K562 (cell line): Measurements from ENCODE around the gene SH3TC1. TPM values are rescaled to one million over a fixed set of nuclear protein-coding genes. Genes with fewer than 3 reads are reported as not detected.

Experiments
- ATAC-seq: fragments of 200-7000 bp; cut with Tn5 transposase; 3 replicates; pipeline ENCODE4 v1.9.1; 2020; ENCODE audit warnings: moderate library complexity
- BruUV-seq: library from RNA; stranded (reverse); fragments of 400-500 nt; replicated peaks from 2 replicates; lab custom pipeline; 2021; lab: Mats Ljungman, UMichigan
- CTCF ChIA-PET: fragments of 300-600 bp; formaldehyde crosslinking; extraction: SDS; loops from one replicate; lab custom pipeline; 2021; ENCODE audit warnings: low intra/inter-chr PET ratio; lab: Yijun Ruan, JAX
- POLR2A ChIA-PET: fragments of 300-600, 350-650 bp; sonication (Branson Sonifier 250); formaldehyde crosslinking; extraction: SDS; loops from one replicate; lab custom pipeline; 2021; ENCODE audit warnings: antibody characterized with exemption, inconsistent platforms; lab: Yijun Ruan, JAX
- DNase-seq, 4 experiments: peaks; one replicate each; pipeline versions ENCODE4 v3.0.0 to v3.0.0-alpha.2; 2011 to 2018; ENCODE audit warnings: low spot score in 3 of 4, mixed read lengths in 3 of 4; ENCODE audit errors: extremely low read depth in 1 of 4
- FAIRE-seq: peaks from 2 replicates; lab custom pipeline; 2011; peaks lifted over from hg19 to GRCh38; lab: Jason Lieb, UNC
- H2AFZ ChIP-seq: 2 replicates; pipeline ENCODE4 v1.6.0; 2011; ENCODE audit warnings: low read depth, low read length, control low read depth, inconsistent platforms
- H3K27ac ChIP-seq: fragments of 200-600 bp; 3 replicates; pipeline ENCODE4 v1.8.0; 2011; ENCODE audit warnings: low read depth, mild to moderate bottlenecking, control low read depth, inconsistent platforms, low read length, moderate library complexity, mixed read lengths; ENCODE audit errors: extremely low read depth
- H3K27me3 ChIP-seq, 2 experiments: fragments of 300-600 bp in 1 of 2; 2 replicates in 1 of 2; 3 replicates in 1 of 2; pipeline versions ENCODE4 v1.6.0 to v1.8.0; 2011; ENCODE audit warnings: inconsistent platforms in 2 of 2, low read length in 2 of 2, mild to moderate bottlenecking in 1 of 2, mixed read lengths in 1 of 2, moderate library complexity in 1 of 2; ENCODE audit not compliant: control insufficient read depth in 2 of 2, insufficient read depth in 2 of 2
- H3K36me3 ChIP-seq: fragments of 300-600 bp; 3 replicates; pipeline ENCODE4 v1.8.0; 2011; ENCODE audit warnings: mild to moderate bottlenecking, low read length, inconsistent platforms; ENCODE audit not compliant: control insufficient read depth, insufficient read depth
- H3K4me1 ChIP-seq, 2 experiments: fragments of 200-600 bp in 1 of 2; replicated peaks in 1 of 2; 2 replicates in 1 of 2; 3 replicates in 1 of 2; pipeline versions ENCODE4 v1.5.1 to v1.8.0; 2011; ENCODE audit warnings: inconsistent platforms in 2 of 2, low read length in 2 of 2, mild to moderate bottlenecking in 1 of 2, mixed read lengths in 1 of 2, moderate library complexity in 1 of 2; ENCODE audit not compliant: control insufficient read depth in 2 of 2, insufficient read depth in 2 of 2
- H3K4me2 ChIP-seq: 2 replicates; pipeline ENCODE4 v1.6.1; 2011; ENCODE audit warnings: low read length, control low read depth, inconsistent platforms, mixed read lengths; ENCODE audit not compliant: insufficient read depth
- H3K4me3 ChIP-seq: fragments of 200-600 bp; sonication (generic), shearing (Covaris generic); 2 replicates; pipeline ENCODE4 v1.5.1; 2016; ENCODE audit warnings: control low read depth, inconsistent platforms
- H3K79me2 ChIP-seq: fragments of 200-600 bp; 3 replicates; pipeline ENCODE4 v1.8.0; 2011; ENCODE audit warnings: low read length, inconsistent platforms; ENCODE audit not compliant: control insufficient read depth, insufficient read depth
- H3K9ac ChIP-seq, 2 experiments: 2 replicates each; pipeline versions ENCODE4 v1.6.0 to v1.6.1; 2011; ENCODE audit warnings: low read depth in 2 of 2, low read length in 2 of 2, control low read depth in 1 of 2, inconsistent platforms in 1 of 2, mild to moderate bottlenecking in 1 of 2, mixed read lengths in 1 of 2; ENCODE audit not compliant: insufficient read depth in 1 of 2
- H3K9me1 ChIP-seq: one replicate; pipeline ENCODE4 v1.6.0; 2011; ENCODE audit warnings: inconsistent platforms, mild to moderate bottlenecking, low read length, moderate library complexity; ENCODE audit not compliant: control insufficient read depth, insufficient read depth
- H3K9me3 ChIP-seq: replicated peaks from 2 replicates; pipeline ENCODE4 v1.5.1; 2011; ENCODE audit warnings: low read depth, low read length, inconsistent platforms; ENCODE audit not compliant: control insufficient read depth, insufficient read depth
- H4K20me1 ChIP-seq: replicated peaks from 2 replicates; pipeline ENCODE4 v1.6.1; 2011; ENCODE audit warnings: low read length, inconsistent platforms, mixed read lengths; ENCODE audit not compliant: control insufficient read depth, insufficient read depth
- POLR3A ChIP-seq: IDR thresholded peaks from 2 replicates; pipeline ENCODE4 v1.6.1; 2011; ENCODE audit warnings: borderline replicate concordance, mild to moderate bottlenecking, moderate library complexity; ENCODE audit not compliant: insufficient read length, insufficient read depth; ENCODE audit errors: extremely low read depth
- WGBS: fragments of 100-300 bp; shearing (Covaris generic); methylation state at CpG from one replicate; pipeline ENCODE4 v1.1.6; 2016; ENCODE audit warnings: low coverage, mixed read lengths; ENCODE audit not compliant: insufficient coverage; ENCODE audit errors: missing lambda C conversion rate; 5-methylcytosine and 5-hydroxymethylcytosine counted together
- in situ Hi-C: fragments of 300-500 bp; cut with MboI; formaldehyde crosslinking; loops from 4 replicates; pipeline ENCODE4 v1.15.0; 2018; ENCODE audit warnings: inconsistent platforms, mixed read lengths
- intact Hi-C: fragments of 100-400 bp; cut with micrococcal nuclease; formaldehyde crosslinking; loops from 2 replicates; pipeline ENCODE4 v1.14.2; 2022
- polyA plus RNA-seq, 8 experiments: library from polyadenylated mRNA; depleted of rRNA in 4 of 8; stranded (reverse) in 5 of 8; unstranded in 3 of 8; fragments of >200 nt; fragmentation: Nextera tagmentation in 2 of 8; fragmentation: Illumina TruSeq in 1 of 8; extraction: Ambion mirVana in 2 of 8; extraction: Trizol in 1 of 8; gene quantifications; 2 replicates each; pipeline versions ENCODE4 v1.2.1 to v1.2.3, GENCODE V29; 2011 to 2014; ENCODE audit warnings: inconsistent platforms in 1 of 8, missing spikeins in 1 of 8
- total RNA-seq, 7 experiments: library from RNA; depleted of rRNA in 6 of 7; stranded (reverse); fragments of >200 nt in 6 of 7; fragmentation: Illumina TruSeq in 2 of 7; extraction: Trizol in 2 of 7; gene quantifications; 2 replicates each; pipeline versions ENCODE4 v1.2.1 to v1.2.3, GENCODE V29; 2011 to 2021; ENCODE audit warnings: low replicate concordance in 1 of 7

SH3TC1 gene
- total and polyA plus RNA-seq, 9 of the 15 experiments (the other 6 are each of a cell fraction or from before 2014, with no cell fraction given), result 0.04 to 2.1 (median 0.48) TPM; not detected in 1

DNA sequence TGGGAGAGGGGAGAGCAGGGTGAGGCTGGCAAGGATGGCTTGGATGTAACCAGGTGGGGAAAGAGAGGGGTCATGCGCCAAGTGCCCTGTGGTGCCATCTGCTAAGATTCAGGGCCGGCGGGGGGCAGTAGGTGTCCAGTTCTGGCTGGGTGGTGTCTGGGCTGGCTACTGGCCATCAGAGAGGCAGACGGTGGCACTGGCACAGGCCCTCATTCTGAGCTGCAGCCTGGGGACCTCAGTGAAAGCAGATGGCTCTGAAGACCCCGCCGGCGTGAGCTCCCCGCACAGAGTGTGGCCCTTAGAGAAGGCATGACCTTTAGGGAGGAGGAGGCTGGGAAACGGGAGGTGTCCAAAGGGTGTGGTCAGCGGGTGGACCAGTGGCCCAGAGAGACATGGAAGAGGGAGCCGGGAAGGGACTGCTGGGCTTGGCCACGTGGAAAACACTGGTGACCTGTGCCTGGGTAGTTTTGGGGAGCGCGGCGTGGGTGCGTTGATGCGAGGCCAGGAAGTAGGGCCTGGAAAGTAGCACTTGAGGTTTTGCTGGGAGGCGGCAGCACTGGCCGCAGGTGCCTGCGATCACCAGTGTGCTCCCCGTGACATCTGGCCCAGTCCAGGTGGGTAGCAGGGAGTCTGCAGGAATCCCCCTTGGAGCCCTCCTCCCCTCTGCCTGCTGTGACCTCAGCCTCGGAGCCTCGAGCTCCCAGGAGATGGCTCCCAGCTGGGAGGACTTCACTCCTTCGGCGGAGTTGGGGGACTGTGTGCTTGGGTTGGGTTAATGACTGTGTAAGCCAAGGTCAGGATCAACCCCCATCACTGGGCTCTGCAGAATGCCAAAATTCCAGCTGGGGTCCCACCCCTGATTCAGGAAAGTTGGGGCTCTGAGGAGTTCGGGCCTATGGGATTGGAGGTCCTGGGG is 9.3 kb upstream of the SH3TC1 start:
- ATAC-seq (no peak), FAIRE-seq (no peak), DNase-seq (no peak)
- H3K27ac ChIP-seq, result no peak overlapping the region
- no peak overlapping the region for H3K9ac ChIP-seq
- intact Hi-C loops (no loop called here), in situ Hi-C loops (no loop called here)
- POLR2A ChIA-PET, result interaction anchor here (0.7 kb wide), 2 partner anchors 9 to 69 kb away, joined by 3 to 5 read pairs; no protein-coding TSS in a partner anchor
- H3K9me1 ChIP-seq, result no peaks in the 10 kb centered on the region
- no peak overlapping the region for H3K4me3 ChIP-seq
- H3K4me2 ChIP-seq, result no peak overlapping the region
- no peak for TF ChIP-seq POLR3A
- H3K27me3 ChIP-seq, result peaks cover 5 to 73% of the 10 kb centered on the region in 2 experiments; a peak in 3 of 5 replicates
- no peak overlapping the region for H2AFZ ChIP-seq
- BruUV-seq, result no TSS peak
- peaks cover 3% of the 10 kb centered on the region for H4K20me1 ChIP-seq
- H3K79me2 ChIP-seq, result no peaks in the 10 kb centered on the region
- CTCF ChIA-PET, result no interaction called here
- 38% methylated on average over 20 of the region's 26 CpGs for WGBS
- H3K4me1 ChIP-seq, result peaks cover 2 to 27% of the 10 kb centered on the region in 2 experiments; a peak in 2 of 5 replicates
- no peaks in the 10 kb centered on the region for H3K36me3 ChIP-seq
- no peaks in the 10 kb centered on the region for H3K9me3 ChIP-seq
